Measurements from ENCODE around the gene RAB37.

Gene RAB37

GRCh38 chr17:74728702-74729075 is 8.4 kb upstream of the RAB37 start:
- no peak for FAIRE-seq

- no peak for FAIRE-seq
These were observed 7.7 kb upstream of the RAB37 start for GRCh38 chr17:74729368-74729767.

GRCh38 chr17:74729866-74730265 is 7.2 kb upstream of the RAB37 start:
- no peak for FAIRE-seq

- FAIRE-seq = no peak
These were observed 6.3 kb upstream of the RAB37 start for GRCh38 chr17:74730491-74731346.

GRCh38 chr17:74731347-74731605 is 5.8 kb upstream of the RAB37 start:
- FAIRE-seq = no peak

- no peak for FAIRE-seq
These were observed 4.8 kb upstream of the RAB37 start for GRCh38 chr17:74732042-74732867.

GRCh38 chr17:74733365-74734122 is 3.5 kb upstream of the RAB37 start:
- no peak for FAIRE-seq

- FAIRE-seq = no peak
These were observed 2.8 kb upstream of the RAB37 start for GRCh38 chr17:74734256-74734655.

GRCh38 chr17:74737299-74738050 is 419 bp downstream of the RAB37 start:
- no peak for FAIRE-seq

- FAIRE-seq = no peak
These were observed 1.3 kb downstream of the RAB37 start for GRCh38 chr17:74738051-74738996.

GRCh38 chr17:74739227-74739831 is 2.3 kb downstream of the RAB37 start:
- FAIRE-seq = no peak

- no peak for FAIRE-seq
These were observed 3.1 kb downstream of the RAB37 start for GRCh38 chr17:74740173-74740572.

- FAIRE-seq = no peak
These were observed 3.8 kb downstream of the RAB37 start for GRCh38 chr17:74740641-74741387.

GRCh38 chr17:74742153-74742515 is 5.1 kb downstream of the RAB37 start:
- no peak for FAIRE-seq

GRCh38 chr17:74742978-74743545 is 6.0 kb downstream of the RAB37 start:
- no peak for FAIRE-seq

GRCh38 chr17:74743755-74744154 is 6.7 kb downstream of the RAB37 start:
- FAIRE-seq = no peak

GRCh38 chr17:74744349-74744713 is 7.3 kb downstream of the RAB37 start:
- no peak for FAIRE-seq

GRCh38 chr17:74744714-74745547 is 7.9 kb downstream of the RAB37 start:
- no peak for FAIRE-seq

- FAIRE-seq = no peak
These were observed 8.6 kb downstream of the RAB37 start for GRCh38 chr17:74745548-74746177.

All from islet of Langerhans (tissue), 1 donor.